Lung (tissue), 12 donors: ENCODE data around the gene EFNB3. TPM values are rescaled to one million over a fixed set of nuclear protein-coding genes. Genes with fewer than 3 reads are reported as not detected.

ENCODE experiments used
- ATAC-seq: fragments of 200-7000 bp; cut with Tn5 transposase; one replicate; pipeline ENCODE4 v1.9.1; 2020; ENCODE audit warnings: moderate number of reproducible peaks; ENCODE audit not compliant: insufficient read depth, low FRiP score
- DNase-seq, 3 donors: peaks; one replicate each; pipeline ENCODE4 v3.0.0-alpha.2; 2013 to 2017
- H3K27ac ChIP-seq, 2 donors: one replicate each; pipeline ENCODE4 v1.5.1; 2013; ENCODE audit warnings: mild to moderate bottlenecking in 2 of 2, moderate library complexity in 2 of 2, control low read depth in 1 of 2, inconsistent platforms in 1 of 2, low read depth in 1 of 2, low read length in 1 of 2
- H3K27me3 ChIP-seq, 3 donors: one replicate each; pipeline ENCODE4 v1.5.1; 2013; ENCODE audit warnings: low read length in 2 of 3; ENCODE audit not compliant: control insufficient read depth in 3 of 3, insufficient read depth in 3 of 3
- H3K36me3 ChIP-seq, 4 donors: one replicate each; pipeline ENCODE4 v1.5.1; 2013; ENCODE audit warnings: low read length in 4 of 4, mild to moderate bottlenecking in 1 of 4, moderate library complexity in 1 of 4; ENCODE audit not compliant: control insufficient read depth in 4 of 4, insufficient read depth in 4 of 4
- H3K4me1 ChIP-seq, 5 donors: one replicate each; pipeline ENCODE4 v1.5.1; 2013; ENCODE audit warnings: low read length in 5 of 5, mild to moderate bottlenecking in 2 of 5, moderate library complexity in 1 of 5; ENCODE audit not compliant: control insufficient read depth in 5 of 5, insufficient read depth in 5 of 5
- H3K4me3 ChIP-seq: one replicate; pipeline ENCODE4 v1.5.1; 2013; ENCODE audit warnings: mild to moderate bottlenecking, control low read depth, moderate library complexity
- H3K9ac ChIP-seq, 2 donors: one replicate each; pipeline ENCODE4 v1.5.1; 2013; ENCODE audit warnings: low read length in 2 of 2, control low read depth in 1 of 2; ENCODE audit not compliant: insufficient read depth in 1 of 2
- H3K9me3 ChIP-seq, 4 donors: one replicate each; pipeline ENCODE4 v1.5.1; 2013; ENCODE audit warnings: low read length in 3 of 4, mild to moderate bottlenecking in 1 of 4, moderate library complexity in 1 of 4; ENCODE audit not compliant: control insufficient read depth in 4 of 4, insufficient read depth in 3 of 4
- WGBS, 2 donors: extraction: QIAGEN DNeasy Blood & Tissue Kit; methylation state at CpG; one replicate each; pipeline ENCODE4 v1.1.7; 2013; 5-methylcytosine and 5-hydroxymethylcytosine counted together
- polyA plus RNA-seq, 2 donors: library from polyadenylated mRNA; stranded (reverse); fragments of 200-250 nt; gene quantifications; one replicate each; pipeline ENCODE4 v1.2.1, GENCODE V29; 2013
- total RNA-seq, 2 donors: library from RNA; depleted of rRNA in 1 of 2; stranded (reverse); fragments of >200 nt in 1 of 2; gene quantifications; one replicate each; pipeline ENCODE4 v1.2.1, GENCODE V29; 2014 to 2021
- TF ChIP-seq, protein P1 (sequence below): IDR thresholded peaks from 2 replicates; pipeline ENCODE4 v1.5.1; 2012; ENCODE audit warnings: mild to moderate bottlenecking; ENCODE audit errors: control extremely low read depth, extremely low read depth
- donor health status: control.
- donor health status: control.
- donor health status: Bipolar disorder and iron deficiency.
- donor health status: healthy.
- donor health status: DM: yes; HTN: yes; CAD: no.

EFNB3 gene
- total and polyA plus RNA-seq, 4 donors = 0.87 to 4.9 (median 2.5) TPM

DNA sequence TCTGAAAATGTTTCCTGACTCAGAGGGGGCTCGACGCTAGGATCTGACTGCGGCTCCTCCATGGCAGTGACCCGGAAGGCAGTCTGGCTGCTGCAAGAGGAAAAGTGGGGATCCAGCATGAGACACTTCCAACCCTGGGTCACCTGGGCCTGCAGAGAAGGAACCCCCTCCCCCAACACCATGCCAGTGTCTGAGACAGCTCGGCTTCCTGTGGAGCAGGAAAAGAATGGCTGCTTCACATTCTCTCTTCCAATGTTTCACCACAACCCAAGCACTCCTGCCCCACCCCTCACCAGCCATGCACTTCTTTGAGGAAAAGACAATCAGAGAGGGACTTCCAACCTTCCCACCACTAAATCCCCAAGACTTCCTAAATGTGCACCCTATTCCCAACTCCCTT, 28.5 kb upstream of the EFNB3 start:
- H3K4me1 ChIP-seq = peaks cover 0 to 4% (median 0%) of the 10 kb centered on the region in 5 donors
- no peaks in the 10 kb centered on the region for H3K27me3 ChIP-seq
- H3K9me3 ChIP-seq = peaks cover 0 to 9% (median 5%) of the 10 kb centered on the region in 4 donors
- H3K9ac ChIP-seq = no peak overlapping the region
- H3K4me3 ChIP-seq = no peak overlapping the region
- ATAC-seq (no peak), DNase-seq (no peak)
- WGBS, 2 donors = 89 to 95% methylated on average over 5 of the region's 5 CpGs
- TF ChIP-seq, protein P1, sequence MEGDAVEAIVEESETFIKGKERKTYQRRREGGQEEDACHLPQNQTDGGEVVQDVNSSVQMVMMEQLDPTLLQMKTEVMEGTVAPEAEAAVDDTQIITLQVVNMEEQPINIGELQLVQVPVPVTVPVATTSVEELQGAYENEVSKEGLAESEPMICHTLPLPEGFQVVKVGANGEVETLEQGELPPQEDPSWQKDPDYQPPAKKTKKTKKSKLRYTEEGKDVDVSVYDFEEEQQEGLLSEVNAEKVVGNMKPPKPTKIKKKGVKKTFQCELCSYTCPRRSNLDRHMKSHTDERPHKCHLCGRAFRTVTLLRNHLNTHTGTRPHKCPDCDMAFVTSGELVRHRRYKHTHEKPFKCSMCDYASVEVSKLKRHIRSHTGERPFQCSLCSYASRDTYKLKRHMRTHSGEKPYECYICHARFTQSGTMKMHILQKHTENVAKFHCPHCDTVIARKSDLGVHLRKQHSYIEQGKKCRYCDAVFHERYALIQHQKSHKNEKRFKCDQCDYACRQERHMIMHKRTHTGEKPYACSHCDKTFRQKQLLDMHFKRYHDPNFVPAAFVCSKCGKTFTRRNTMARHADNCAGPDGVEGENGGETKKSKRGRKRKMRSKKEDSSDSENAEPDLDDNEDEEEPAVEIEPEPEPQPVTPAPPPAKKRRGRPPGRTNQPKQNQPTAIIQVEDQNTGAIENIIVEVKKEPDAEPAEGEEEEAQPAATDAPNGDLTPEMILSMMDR = no peak
- peaks cover 14 to 34% (median 23%) of the 10 kb centered on the region in 4 donors for H3K36me3 ChIP-seq
- no peak overlapping the region for H3K27ac ChIP-seq

DNA sequence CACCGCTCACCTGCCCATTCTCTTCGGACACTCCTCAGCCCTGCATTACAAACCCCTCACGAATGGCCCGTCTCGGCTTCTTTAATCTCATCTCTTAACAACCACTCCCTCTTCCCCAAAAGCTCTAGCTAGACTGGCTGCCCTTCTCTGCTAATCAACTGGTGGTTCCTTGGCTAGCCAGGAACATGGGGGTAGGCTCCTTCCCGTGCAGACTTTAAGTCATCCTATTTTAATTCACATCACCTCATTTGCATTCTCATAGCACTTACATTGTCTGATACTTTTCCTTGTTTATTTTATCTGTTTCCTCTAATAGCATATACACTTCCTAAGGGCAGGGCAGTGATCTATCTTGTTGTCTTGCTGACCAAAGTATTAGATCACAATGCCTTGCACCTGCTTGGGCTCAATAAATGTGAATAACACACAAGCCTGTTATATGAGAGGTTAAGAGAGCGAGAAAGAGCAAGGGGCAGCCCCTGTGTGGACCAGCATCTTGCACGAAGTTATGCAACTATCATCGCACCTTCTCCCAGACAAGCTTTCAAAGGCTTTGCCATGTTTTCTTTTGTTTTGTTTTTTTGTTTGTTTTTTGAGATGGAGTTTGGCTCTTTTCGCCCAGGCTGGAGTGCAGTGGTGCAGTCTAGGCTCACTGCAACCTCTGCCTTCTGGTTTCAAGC, 27.5 kb upstream of the EFNB3 start:
- Histone ChIP-seq H3K36me3 (peaks cover 14 to 29% (median 22%) of the 10 kb centered on the region in 4 donors), H3K9me3 (peaks cover 0 to 9% (median 5%) of the 10 kb centered on the region in 4 donors), H3K9ac (no peak overlapping the region), H3K4me1 (peaks cover 0 to 4% (median 0%) of the 10 kb centered on the region in 5 donors), H3K4me3 (no peak overlapping the region), H3K27me3 (no peaks in the 10 kb centered on the region), H3K27ac (no peak overlapping the region)
- DNase-seq = no peak
- ATAC-seq = no peak
- TF ChIP-seq, protein P1 = no peak
- 73 to 79% methylated on average over 10 of the region's 10 CpGs for WGBS, 2 donors

DNA sequence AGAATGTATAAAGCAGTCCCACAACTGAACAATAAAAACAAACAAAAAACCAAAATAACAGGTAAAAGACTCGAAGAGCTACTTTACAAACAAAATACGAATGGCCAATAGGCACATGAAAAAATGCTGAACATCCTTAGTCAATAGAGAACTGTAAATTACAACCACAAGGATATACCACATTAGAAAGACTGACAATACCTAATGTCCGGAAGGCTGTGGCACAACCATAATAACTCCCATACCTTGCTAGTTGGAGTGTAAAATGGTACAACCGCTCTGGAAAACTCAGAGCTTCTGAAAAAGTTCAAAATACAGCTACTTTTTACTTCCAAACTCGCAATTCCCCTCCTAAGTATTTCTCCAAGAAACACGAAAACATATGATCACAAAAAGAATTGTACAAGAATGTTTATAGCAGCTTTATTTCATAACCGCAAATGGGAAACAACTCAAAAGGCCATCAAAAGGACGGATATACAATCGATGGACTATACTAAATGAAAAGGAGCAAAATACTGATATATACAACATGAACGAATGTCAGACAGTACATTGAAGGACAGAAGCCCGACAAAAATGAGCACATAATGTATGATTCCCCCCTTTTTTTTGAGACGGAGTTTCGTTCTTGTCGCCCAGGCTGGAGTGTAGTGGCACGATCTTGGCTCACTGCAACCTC, 20.0 kb upstream of the EFNB3 start:
- peak overlapping the region; percentile 86 to 99 for H3K27ac ChIP-seq
- TF ChIP-seq, protein P1 = no peak
- H3K4me1 ChIP-seq = peaks cover 7 to 30% (median 8%) of the 10 kb centered on the region in 5 donors
- DNase-seq (peak in 2 of 3 donors; percentile 6 to 17), ATAC-seq (no peak)
- no peaks in the 10 kb centered on the region for H3K9me3 ChIP-seq
- peak overlapping the region; percentile 30 to 100 for H3K9ac ChIP-seq
- H3K27me3 ChIP-seq = no peaks in the 10 kb centered on the region
- 59 to 73% methylated on average over 15 of the region's 15 CpGs for WGBS, 2 donors
- H3K4me3 ChIP-seq = no peak overlapping the region
- peaks cover 0 to 5% (median 2%) of the 10 kb centered on the region in 4 donors for H3K36me3 ChIP-seq
